ENCODE results near the gene CALCR. TPM values are rescaled to one million over a fixed set of nuclear protein-coding genes. Genes with fewer than 3 reads are reported as not detected.

Gene CALCR
- total RNA-seq, 1 donor from 2014 or later = not detected

DNA sequence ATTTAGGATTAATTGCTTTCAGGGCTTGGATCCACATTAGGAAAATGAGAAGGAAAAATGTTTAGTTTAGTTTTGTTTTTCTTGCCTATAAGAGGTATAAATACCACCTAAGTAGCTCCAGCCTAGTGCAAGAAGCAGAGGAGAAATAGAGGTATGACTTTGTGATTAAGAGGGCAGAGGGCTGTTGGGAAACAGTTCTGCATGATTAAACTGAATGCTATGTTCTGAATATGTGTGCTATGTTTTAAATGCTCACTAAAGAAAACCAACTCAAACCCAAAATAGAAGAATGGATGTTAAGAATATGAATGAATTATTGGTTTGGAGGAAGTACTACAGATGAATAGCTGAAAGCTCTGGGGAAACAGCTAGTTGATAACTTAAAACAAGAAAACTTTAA lies 7.6 kb downstream of the CALCR start:
- H3K9me3 Mint-ChIP-seq (ENCODE audit: unreplicated experiment) = no peaks in the 10 kb centered on the region
- no peaks in the 10 kb centered on the region for H3K27me3 Mint-ChIP-seq (ENCODE audit: unreplicated experiment)
- TF ChIP-seq, protein P1, sequence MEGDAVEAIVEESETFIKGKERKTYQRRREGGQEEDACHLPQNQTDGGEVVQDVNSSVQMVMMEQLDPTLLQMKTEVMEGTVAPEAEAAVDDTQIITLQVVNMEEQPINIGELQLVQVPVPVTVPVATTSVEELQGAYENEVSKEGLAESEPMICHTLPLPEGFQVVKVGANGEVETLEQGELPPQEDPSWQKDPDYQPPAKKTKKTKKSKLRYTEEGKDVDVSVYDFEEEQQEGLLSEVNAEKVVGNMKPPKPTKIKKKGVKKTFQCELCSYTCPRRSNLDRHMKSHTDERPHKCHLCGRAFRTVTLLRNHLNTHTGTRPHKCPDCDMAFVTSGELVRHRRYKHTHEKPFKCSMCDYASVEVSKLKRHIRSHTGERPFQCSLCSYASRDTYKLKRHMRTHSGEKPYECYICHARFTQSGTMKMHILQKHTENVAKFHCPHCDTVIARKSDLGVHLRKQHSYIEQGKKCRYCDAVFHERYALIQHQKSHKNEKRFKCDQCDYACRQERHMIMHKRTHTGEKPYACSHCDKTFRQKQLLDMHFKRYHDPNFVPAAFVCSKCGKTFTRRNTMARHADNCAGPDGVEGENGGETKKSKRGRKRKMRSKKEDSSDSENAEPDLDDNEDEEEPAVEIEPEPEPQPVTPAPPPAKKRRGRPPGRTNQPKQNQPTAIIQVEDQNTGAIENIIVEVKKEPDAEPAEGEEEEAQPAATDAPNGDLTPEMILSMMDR (IDR thresholded peaks at IDR 0.05; ENCODE audit: partially characterized antibody, unreplicated experiment) = no peak
- DNase-seq = no peak
- H3K36me3 Mint-ChIP-seq (ENCODE audit: unreplicated experiment) = no peaks in the 10 kb centered on the region
- H3K4me3 Mint-ChIP-seq (ENCODE audit: unreplicated experiment) = no peak overlapping the region
- H3K4me1 Mint-ChIP-seq (ENCODE audit: low read depth, unreplicated experiment) = no peaks in the 10 kb centered on the region
- H3K27ac Mint-ChIP-seq (ENCODE audit: unreplicated experiment) = no peak overlapping the region

DNA sequence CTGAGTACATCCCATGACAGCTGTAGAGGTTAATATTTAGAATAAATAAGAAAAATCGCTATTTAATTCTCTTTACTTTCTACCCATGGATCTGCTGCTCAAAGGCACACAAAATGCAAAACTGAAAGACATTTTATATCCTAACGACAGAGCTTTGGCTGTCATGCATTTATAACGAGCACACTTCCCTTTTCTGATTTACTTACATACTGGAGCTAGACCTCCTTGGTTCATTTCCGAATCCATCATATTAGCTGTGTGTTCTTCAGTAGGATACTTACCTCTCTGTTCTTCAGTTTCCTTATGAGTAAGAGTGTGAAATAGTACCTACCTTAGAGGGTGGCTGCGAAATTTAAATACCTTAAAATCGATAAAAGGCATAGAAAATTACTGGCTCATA lies 10.9 kb downstream of the CALCR start:
- Mint-ChIP-seq H3K4me1 (ENCODE audit: low read depth, unreplicated experiment) (no peaks in the 10 kb centered on the region), H3K27ac (ENCODE audit: unreplicated experiment) (no peak overlapping the region), H3K36me3 (ENCODE audit: unreplicated experiment) (no peaks in the 10 kb centered on the region), H3K27me3 (ENCODE audit: unreplicated experiment) (no peaks in the 10 kb centered on the region), H3K9me3 (ENCODE audit: unreplicated experiment) (no peaks in the 10 kb centered on the region), H3K4me3 (ENCODE audit: unreplicated experiment) (no peak overlapping the region)
- TF ChIP-seq, protein P1 (IDR thresholded peaks at IDR 0.05; ENCODE audit: partially characterized antibody, unreplicated experiment) = no peak
- DNase-seq = no peak

DNA sequence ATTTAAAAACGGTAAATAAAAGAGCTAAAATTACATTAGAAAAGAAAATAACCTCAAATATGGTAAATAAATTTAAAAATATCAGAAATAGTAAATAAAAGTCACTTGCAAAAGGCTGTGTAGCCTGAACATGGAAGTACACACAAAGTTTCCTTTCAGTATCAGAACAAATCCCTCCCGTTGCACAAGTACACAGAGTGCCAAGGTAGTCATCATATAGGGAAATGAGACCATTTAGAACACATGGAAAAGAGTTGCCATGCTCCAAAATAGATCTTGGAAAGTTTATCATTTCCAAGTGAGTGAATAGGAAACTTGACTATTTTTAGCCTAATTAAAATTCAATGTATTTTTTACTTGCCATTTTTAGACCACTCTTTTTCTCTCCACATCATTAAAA lies 11.6 kb downstream of the CALCR start:
- Mint-ChIP-seq H3K9me3 (ENCODE audit: unreplicated experiment) (no peaks in the 10 kb centered on the region), H3K4me3 (ENCODE audit: unreplicated experiment) (no peak overlapping the region), H3K27ac (ENCODE audit: unreplicated experiment) (no peak overlapping the region), H3K36me3 (ENCODE audit: unreplicated experiment) (no peaks in the 10 kb centered on the region), H3K27me3 (ENCODE audit: unreplicated experiment) (no peaks in the 10 kb centered on the region), H3K4me1 (ENCODE audit: low read depth, unreplicated experiment) (no peaks in the 10 kb centered on the region)
- TF ChIP-seq, protein P1 (IDR thresholded peaks at IDR 0.05; ENCODE audit: partially characterized antibody, unreplicated experiment) = no peak
- DNase-seq = no peak

DNA sequence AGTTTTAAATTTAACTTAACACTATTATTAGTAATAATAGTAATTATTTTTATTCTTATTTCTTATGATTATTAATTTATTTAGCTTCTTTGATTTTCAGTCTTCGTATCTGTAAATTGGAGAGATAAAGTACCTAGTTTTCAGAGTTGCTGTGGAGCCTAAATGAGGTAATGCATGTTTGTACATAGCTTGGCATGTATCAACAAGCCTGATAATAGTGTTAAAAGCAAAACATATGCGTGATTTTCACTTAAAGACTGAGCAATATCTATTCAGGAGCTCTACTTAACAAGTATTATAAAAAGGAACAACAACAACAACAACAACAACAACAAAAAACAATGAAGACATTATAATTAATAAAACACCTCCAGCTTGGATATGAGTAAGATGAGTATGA lies 12.4 kb downstream of the CALCR start:
- no peak for DNase-seq
- Mint-ChIP-seq H3K9me3 (ENCODE audit: unreplicated experiment) (no peaks in the 10 kb centered on the region), H3K4me1 (ENCODE audit: low read depth, unreplicated experiment) (no peaks in the 10 kb centered on the region), H3K4me3 (ENCODE audit: unreplicated experiment) (no peak overlapping the region), H3K27me3 (ENCODE audit: unreplicated experiment) (no peaks in the 10 kb centered on the region), H3K27ac (ENCODE audit: unreplicated experiment) (no peak overlapping the region), H3K36me3 (ENCODE audit: unreplicated experiment) (no peaks in the 10 kb centered on the region)
- TF ChIP-seq, protein P1 (IDR thresholded peaks at IDR 0.05; ENCODE audit: partially characterized antibody, unreplicated experiment) = no peak

DNA sequence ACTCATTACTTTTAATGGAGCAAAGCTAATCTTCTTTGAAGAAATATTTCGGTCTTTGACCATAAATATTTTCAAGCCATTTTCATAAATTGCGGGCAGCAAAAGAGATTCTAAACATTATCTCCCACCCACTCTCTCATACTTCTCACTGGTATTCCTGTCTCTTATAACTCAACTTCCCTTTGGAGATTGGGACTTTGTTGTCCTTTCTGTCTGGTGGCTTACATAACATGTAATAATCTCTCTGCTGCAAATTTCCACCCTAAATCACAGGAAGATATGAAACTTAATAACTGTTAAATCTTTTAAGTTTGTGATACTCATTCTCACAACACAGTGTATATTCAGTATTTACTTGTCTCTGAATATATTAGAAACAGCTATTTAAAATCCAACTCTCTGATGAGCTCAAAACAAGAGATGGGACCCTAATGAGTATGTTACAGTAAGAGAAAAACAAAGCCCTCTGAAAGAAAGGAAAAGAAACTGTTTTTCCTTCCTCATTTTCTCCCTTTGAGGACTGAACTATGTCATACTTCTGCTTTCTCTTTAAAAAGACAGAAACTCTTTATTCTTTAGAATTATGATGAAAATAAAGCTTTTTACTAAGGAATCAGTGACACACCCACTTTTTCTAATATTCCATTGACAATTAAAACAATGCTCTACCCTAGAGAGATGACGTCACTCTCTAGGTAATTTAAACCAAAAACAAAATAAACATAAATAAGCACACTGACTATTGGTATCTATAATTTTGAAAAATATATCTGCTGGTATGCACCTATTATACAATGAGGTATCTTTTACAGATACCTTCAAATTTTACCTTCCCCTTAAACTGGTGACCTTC lies 14.7 kb downstream of the CALCR start:
- no peaks in the 10 kb centered on the region for H3K36me3 Mint-ChIP-seq (ENCODE audit: unreplicated experiment)
- H3K9me3 Mint-ChIP-seq (ENCODE audit: unreplicated experiment) = no peaks in the 10 kb centered on the region
- no peak overlapping the region for H3K4me3 Mint-ChIP-seq (ENCODE audit: unreplicated experiment)
- H3K27ac Mint-ChIP-seq (ENCODE audit: unreplicated experiment) = no peak overlapping the region
- H3K4me1 Mint-ChIP-seq (ENCODE audit: low read depth, unreplicated experiment) = no peaks in the 10 kb centered on the region
- DNase-seq = no peak
- TF ChIP-seq, protein P1 (IDR thresholded peaks at IDR 0.05; ENCODE audit: partially characterized antibody, unreplicated experiment) = no peak
- H3K27me3 Mint-ChIP-seq (ENCODE audit: unreplicated experiment) = no peaks in the 10 kb centered on the region
